Fibroblast of skin of right biceps (primary cell): ENCODE results near the gene FREM1.
A peak's percentile ranks its signal among the peaks of the same experiment; 100 is the strongest.

Experiments
- DNase-seq: peaks from one replicate; pipeline ENCODE4 v3.0.0-alpha.2; 2013

The FREM1 gene

DNA sequence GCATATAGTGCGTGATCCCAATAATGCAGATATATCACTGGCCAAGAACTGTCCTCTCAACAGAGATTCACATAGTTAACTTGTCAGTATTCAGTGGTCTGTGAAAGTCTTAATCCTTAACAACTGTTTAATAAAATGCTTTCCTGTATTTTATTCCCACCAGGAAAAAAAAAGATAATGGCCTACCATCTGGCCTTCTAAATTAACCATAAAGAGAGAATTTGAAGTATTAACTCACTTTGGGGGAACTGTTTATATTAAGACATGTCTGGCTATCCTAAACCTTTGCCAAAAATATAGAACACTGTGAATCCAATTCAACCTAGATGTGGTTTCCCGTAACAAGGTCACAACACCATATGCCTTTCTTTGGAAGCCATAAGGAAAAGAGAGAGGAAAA, 818 bp upstream of the FREM1 start:
- no peak for DNase-seq

DNA sequence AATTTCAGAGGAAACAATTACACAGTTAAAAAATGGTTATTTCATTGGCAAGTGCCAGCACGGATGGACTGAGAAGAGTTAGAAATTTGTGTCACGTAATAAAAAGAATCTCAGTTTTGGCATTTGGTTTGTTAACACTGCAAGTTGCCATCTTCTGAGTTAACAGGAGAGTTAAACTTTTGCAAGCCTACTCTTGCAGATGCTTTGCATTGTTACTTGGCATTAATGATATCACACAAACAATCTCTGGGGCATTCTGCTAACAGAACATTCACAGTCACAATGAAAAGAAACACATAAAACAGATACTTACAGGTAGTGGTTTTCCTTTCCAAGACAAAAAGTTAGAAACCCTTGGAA, 647 bp downstream of the FREM1 start:
- no peak for DNase-seq

DNA sequence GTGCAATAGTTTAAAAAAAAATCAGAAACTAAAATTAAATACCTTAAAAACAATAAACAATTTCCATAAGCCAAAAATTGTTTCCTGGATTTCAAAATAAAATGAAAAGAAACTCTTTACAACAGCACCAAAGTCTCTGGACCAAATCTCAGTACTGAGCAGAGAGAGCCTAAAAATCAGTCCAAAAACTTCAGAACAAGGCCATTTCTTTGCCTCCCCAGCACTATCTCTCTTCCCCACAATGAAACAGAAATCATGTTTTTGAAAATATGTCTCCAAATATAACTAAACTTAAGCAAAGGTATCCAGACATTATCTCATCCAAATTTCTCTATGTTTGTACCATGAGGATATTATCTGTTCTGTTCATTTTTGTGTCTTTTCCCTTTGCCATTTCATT, 1.0 kb downstream of the FREM1 start:
- DNase-seq = no peak

DNA sequence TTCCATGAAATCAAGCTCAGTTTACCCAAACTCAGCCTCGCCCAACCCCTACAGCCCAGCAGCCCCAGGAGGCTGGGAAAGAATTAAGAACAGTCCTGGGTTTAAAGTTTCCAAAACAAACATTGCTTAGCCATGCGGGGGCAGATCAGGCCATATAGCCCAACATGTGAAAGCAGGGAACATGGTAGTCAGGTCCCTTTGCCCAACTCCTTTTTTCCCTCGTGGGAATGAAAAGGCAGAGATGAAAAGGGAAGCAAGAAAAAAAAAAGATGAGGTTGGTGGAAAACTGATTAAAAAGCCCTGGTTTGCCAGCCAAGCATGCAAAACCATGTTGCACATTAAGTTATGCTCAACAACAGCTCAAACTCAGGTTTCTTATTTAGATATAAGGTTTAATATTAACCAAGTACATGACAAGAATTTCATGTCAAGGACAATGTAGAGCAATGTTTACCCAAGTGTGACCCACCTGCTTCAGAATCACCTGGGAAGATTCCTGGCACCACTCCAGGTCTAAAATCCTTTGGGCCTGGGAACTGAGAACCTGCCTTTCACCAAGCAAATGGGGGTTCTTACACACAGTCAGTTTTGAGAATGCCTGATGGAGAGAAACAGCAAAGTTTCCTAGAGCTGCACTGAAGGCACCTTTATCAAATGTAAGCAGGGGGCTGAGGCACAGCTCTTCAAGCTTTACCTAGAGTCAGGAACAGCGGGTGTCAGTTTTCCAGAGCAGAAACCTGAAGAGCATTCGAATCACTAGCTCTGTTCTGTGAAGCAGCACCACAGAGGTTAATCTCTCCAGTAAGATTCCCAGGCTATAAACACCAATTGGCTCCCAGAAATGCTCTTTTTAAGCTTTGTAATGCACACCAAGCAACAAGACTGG, 1.7 kb downstream of the FREM1 start:
- DNase-seq = no peak

DNA sequence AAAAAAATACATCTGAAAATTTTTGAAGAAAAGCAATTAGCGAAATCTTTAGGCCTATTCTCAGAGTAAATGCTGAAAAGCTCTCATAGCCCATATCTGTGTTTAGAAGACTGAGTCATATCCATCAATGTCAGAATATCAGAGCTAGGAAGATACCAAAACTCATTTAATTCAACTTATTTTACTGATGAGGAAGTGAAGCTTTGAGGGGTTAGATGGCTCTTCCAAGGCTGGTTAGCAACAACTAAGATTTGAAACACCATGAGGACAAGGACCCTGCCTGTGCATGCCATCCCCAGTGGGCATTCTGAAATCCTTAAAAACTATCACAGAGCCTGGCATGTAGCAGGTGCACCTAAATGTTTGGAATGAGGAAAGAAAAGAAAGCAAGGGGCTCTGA, 2.5 kb downstream of the FREM1 start:
- no peak for DNase-seq

DNA sequence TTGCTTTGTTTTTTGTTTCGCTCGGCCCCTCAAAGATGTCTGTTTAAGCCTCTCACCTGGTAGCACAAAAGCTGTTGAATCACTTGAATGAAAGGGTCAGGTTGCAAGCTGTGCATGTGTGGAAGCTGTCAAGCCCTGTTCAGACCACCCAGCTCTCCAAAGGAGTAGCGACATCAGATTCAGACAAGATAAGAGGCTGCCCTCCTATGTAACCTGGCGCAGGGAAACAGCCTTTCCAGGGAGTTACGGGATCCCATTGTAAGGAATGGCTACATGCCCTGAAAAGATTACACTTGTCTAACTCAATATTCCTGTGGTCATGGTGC, 2.9 kb downstream of the FREM1 start:
- DNase-seq = no peak

DNA sequence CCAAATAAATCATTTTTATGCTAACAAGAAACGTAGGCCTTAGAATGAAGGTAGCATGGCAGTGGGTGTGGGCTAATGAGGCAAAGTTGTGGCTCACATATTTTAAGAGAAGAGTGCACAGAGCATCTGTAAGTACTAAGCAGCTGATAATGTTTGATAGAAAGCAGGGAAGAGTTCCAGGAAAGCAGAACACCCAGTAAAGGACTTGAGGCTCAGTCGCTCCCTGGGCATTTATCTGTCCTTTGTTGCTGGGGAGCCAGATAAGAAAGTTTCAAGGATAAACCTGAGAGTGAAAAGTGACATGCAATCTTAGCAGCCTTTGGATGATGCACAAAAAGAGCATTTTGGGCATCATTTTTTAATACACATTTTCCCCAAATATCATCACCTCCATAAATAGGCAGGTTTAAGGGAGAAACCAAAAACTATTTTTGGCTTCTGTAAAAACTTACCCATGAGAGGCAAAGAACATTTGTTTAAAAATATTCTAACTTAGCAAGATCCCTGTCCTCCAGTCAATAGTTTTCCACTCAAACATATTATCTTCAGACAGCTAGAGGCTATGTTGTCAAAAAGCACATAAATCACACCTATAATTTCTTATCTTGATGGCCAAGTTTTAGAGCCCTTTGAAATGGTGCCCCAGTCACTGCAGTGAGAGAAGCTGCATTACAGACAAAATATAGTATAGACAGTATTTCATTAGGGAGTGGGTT, 3.4 kb downstream of the FREM1 start:
- no peak for DNase-seq

DNA sequence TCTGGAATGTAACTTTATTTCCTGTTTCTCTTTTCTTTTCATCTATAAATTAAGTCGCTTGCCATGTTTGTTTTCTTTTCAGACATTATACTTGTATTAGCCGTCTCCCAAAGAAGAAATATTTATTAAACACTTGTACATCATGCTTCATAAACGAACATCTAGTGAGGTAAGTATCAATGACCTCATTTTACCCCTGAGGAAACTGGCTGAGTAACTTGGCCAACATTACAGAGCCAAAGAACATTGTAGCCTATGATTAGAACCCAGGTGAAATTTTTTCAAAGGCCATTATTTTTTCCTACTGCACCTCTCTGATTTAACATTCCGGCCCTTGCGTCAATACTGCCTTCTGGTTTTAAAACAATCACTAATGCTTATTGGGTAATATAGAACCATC, 4.2 kb downstream of the FREM1 start:
- DNase-seq = no peak

DNA sequence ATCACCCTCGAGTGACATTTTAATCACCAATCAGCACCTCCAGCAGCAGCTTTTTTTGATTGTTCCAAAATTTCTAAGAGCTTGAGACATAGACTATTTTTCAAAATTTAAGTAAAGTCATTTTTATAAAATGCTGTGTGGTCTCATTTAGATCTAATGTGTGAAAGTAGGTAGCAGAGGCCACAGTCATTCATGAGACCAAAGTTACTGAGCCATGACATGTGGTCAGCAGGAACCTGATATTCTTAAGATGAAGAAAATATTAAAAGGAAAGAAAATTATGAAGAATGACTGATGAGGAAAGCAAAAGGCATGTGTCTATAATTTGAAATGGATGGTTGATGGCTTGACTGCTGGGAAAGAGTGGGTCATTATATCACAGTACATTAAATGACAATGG, 7.2 kb downstream of the FREM1 start:
- no peak for DNase-seq

DNA sequence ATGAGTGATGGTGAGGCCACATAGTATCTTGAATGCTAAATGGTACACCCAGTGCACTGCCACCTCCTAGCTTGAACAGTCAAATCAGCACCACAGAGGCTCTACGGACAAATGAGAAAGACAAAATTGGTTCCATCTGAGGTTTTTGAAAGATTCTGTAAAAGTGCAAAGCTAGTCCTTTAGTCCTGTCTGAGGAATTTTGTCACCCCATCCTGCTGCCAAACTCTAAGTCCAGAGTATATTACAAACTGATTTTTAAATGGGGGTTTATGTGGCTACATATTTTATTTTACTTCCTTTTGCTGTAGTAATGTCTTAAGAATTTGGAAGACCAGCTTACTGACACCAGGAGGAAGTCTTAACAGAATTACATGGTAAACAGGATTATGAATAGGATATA, 7.7 kb downstream of the FREM1 start:
- peak; percentile 34 for DNase-seq

DNA sequence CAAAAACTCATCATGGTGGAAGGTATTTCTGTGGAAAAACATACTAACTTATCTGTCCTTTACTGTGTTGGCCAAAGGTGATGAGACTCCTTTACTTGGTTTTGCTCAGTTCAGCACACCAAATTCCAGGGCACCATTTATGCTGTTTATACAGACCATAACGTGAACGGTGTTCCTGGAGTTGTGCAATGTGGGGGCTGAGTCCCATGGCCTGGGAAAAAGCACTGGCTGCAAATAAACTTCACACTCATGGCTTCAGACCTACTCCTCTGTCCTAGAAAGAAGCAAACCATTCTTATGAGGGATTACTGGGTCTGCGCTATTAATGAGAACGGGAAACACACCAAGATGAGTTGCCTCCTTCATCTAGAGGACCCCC, 10.4 kb downstream of the FREM1 start:
- DNase-seq = no peak

DNA sequence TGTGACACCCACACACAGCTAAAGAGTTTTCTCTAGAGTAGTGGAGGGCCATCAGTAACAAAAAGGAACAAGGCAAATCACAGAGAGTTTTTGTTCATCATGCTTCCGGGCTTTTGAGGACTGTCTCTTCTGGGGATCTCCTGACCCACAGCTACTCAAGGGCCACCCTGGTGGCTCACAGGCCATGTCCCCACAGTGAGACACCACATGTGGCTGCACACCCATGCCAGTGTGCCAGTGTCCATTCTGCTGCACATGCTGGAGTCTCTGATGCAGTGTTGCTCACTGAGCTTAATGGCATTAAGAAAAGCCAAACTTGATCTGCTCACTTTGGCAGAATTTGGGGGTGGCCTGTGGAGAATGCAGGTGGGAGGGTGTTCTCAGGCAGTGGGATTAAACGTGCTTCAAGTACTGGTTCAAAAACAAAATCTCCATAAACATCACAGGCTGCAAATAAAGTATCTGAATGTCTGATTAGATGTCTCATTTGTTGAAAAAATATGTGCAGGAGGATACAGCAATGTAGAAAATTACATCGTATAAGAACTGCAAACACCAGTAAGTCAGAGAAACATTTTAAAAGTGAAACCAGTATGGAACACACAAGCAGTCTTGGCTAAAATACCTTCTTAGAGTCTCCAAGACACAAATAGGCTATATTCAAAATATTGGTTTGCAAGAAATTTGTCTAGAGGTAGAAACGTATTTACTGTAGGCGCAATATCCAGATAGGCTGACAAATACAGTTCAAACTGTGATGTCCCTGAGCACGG, 11.0 kb downstream of the FREM1 start:
- DNase-seq = no peak

DNA sequence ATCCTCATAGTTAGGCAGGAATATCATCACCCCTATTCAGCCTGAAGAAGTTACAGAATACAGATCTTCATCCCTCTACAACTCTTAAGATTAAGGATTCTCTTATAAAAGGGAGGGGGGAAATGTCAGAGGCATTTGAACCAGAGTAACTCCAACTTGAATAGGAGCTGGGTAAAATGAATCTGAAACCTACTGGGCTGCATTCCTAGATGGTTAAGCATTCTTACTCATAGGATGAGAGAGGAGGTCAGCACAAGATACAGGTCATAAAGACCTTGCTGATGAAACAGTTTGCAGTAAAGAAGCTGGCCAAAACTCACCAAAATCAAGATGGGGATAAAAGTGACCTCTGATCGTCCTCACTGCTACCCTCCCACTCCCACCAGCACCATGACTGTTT, 14.4 kb downstream of the FREM1 start:
- DNase-seq = peak; percentile 34

DNA sequence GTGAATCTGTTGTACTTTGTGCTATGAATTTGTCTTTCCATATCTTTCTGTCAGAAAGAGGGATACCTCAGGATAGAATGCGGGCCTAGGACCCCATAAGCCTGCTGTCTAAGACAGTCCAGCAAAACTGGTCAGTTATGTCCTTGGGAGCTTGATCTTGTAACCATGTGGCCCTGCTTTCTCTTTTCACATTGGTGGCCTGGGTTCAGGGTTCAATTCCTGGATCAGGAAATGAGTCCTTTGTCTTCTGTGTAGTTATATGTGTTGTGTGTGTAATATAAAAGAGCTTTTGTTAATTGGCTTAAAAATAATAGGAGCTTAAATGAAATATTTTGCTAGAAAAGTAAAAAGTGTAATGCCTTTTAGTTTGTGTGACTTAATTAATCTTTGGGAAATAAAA, 16.9 kb downstream of the FREM1 start:
- DNase-seq = no peak

DNA sequence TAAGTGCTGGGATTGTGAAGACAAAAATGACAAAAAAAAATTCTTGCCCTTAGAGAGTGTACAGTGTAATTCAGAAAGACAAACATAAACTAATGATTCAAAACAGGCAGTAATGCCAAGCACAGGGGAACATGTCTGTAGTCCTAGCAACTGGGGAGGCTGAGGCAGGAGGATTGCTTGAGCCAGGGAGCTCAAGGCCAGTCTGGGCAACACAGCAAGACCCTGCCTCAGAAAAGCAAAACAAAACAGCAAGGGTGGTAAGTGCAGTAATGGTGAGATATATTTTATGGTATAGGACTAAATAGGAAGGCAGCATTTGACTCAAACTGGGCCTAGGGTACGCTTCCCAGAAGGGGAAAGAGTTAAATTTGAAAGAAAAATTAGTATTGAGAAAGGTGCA, 18.9 kb downstream of the FREM1 start:
- no peak for DNase-seq

DNA sequence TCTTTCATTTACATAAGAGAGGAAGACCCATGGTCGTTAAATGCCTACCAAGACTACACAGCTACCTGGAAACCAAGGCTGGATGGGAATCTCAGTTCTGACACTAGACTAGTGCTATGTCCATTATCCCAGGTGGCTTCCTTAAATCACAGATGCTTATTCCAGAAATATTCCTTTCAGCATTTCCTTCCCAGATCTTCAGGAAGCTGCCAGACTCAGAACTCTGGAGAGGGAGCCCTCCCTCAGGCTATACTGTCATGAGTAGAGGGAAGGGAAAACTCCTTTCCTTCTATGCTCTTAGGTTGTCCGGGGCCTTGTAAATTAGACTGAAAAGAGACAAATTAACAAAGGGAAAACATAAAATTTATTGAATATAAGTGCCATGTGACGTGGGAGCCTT, 20.8 kb downstream of the FREM1 start:
- DNase-seq = no peak

DNA sequence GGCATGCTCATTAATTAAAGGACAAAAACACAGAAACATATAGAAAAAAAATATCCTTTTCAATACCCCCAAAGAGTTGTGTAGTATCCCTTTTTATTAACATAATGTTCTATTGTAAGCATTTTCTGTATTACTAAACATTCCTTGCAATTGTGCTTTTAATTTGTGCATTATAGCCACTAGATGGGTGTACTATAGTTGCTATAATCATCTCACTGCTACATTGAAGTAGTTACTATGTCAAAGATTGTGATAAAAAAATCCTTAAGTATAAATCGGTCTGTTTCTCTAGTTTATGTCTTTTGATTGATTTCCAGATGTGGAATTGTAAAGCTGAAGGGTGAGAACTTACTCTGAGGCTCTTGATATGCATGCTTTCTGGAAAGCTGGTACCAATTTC, 21.4 kb downstream of the FREM1 start:
- DNase-seq = no peak

DNA sequence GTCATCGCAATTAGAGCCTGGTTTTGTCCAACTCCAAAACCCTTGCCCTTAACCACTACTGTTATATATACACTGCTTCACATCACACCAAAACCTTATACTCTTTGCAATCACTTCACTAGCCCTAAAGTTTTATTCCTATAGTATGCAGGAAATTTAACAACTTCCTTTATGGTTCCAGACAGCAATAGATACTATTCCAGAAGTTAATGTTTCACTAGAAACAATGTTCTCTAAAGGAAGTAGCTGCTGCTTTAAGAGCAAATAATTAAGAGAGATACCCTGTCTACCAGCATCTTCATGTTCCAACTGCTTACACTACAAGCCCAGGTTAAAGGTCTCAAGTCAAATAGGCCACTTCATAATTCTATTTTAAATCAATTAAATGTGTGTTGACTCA, 22.0 kb downstream of the FREM1 start:
- DNase-seq = no peak

DNA sequence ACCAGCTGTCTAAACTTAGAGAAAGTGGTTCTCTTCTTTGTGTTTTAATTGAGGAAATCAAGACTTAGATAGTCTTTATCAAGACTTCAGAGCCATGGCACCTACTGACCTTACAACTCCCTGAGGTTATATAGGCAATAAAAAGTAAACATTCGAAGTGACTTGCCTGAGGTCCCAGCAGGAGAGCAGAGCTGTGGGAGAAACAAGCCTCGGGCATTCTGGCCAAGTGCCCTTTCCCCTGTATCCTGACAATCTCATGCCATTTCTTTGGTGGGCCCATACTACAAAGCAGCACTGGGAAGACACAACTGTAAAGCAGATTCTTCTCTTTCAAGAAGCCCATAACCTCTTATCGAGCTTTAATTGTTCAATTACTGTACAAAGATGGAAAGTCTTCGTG, 23.1 kb downstream of the FREM1 start:
- no peak for DNase-seq

DNA sequence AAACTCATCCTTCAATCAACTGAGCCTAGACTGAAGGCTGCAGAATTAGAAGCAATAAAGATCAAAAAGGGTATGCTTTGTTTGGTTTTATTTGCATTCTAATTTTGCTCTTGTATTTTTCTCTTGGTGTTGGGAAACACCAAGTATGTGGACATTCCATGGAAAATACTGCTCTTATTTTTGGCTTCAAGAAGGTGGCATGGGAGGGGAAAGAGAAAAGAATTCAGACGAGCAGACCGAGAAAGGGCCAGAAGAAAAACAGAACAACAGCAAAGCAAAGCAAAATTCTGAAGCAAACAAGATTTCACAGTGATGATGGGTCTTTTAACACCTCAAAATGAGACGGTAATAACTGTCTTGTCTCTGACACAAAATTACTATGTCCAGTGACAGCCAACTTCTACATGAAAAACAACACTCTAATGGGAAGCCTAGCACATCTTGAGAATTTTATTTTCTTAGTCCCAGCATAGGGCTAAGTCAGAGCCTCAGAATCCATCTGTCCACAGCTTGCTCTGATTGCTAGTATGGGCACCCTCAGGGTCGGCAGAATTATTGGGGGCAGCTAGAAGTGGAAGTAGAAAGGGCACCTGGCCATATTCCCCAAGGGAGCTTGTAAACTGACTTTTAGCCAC, 26.8 kb downstream of the FREM1 start:
- DNase-seq = no peak

DNA sequence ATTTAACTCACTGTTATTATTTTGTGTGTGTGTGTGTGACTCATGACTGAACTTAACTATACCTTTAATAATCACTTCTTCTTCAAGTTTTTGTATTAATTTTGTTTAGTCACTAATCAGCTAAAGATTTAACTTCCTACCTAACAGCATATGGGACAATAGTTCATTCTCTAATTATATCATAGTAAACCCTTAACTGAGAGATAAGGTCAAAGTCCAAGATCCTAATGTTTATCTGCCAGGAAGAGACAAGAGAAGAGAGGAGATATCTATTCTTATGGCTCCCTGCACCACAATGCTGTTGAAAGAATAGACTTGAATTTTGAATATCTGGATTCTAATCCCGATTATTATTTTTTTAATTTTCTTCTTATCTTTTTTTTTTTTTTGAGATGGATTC, 28.1 kb downstream of the FREM1 start:
- no peak for DNase-seq

DNA sequence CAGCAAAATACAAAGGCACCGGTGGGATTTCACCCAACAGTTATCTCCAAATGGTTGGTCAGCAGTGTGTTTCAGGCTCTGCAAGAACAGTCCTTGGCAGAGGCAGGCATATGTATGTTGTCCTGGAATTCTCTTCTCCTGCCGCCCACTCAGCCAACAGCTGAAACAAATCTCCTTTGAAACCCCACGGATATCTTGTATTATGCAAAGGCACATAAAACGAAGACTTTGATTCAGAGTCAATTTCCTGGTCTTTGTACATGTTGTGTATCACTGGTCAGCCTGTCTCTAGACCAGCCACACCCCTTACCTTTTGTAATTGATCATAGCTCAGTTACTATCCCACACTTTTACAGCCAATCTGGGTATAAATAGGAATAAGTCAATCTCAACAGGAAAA, 29.2 kb downstream of the FREM1 start:
- DNase-seq = no peak

DNA sequence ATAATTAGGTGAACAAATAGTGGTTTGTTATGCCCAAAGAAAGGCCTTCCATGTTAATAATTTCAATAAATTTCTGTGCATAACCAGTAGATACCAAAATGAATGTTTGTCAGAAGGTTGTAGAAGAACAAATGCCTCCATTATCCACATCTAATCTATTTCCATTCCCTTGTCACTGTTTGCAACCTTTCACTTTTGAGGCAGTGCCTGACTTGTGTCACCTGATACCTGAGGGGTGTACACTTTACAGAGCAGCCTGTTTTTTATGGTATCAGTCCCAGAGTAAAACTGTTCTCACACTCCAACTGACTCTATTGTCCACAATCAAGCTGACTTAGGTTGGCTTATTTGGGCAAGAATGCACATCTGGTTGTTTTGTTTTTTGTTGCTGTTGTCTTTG, 40.1 kb downstream of the FREM1 start:
- no peak for DNase-seq

DNA sequence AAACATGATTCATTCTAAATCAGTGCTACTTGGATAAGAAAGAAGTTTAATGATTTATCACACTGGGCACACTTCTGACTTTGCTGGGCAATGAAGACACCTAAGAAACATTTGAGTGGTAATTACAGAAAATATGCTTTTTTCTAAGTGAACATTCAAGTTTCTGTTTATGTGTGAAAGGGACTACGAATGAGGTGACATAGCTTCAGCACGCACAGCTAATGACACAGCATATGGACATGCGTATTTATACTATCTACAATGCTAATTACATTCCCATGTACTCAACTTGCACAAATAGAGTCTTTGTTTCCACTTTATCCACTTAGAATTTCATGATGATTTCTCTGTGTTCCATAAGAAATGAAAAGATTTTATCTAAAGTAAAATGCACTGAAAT, 40.6 kb downstream of the FREM1 start:
- no peak for DNase-seq
